Colon (tissue), 2 donors: ENCODE results near the gene KLHL18.
"Not testable (repeated sequence)": the region's sequence is repeated elsewhere in the genome, so short reads cannot be mapped to it uniquely, and the experiment has no call there.

Source experiments
- FAIRE-seq: peaks from 2 replicates; lab custom pipeline; 2012; peaks lifted over from hg19 to GRCh38; lab: Jason Lieb, UNC
- donor health status: control.
- donor health status: control.

The KLHL18 gene

DNA sequence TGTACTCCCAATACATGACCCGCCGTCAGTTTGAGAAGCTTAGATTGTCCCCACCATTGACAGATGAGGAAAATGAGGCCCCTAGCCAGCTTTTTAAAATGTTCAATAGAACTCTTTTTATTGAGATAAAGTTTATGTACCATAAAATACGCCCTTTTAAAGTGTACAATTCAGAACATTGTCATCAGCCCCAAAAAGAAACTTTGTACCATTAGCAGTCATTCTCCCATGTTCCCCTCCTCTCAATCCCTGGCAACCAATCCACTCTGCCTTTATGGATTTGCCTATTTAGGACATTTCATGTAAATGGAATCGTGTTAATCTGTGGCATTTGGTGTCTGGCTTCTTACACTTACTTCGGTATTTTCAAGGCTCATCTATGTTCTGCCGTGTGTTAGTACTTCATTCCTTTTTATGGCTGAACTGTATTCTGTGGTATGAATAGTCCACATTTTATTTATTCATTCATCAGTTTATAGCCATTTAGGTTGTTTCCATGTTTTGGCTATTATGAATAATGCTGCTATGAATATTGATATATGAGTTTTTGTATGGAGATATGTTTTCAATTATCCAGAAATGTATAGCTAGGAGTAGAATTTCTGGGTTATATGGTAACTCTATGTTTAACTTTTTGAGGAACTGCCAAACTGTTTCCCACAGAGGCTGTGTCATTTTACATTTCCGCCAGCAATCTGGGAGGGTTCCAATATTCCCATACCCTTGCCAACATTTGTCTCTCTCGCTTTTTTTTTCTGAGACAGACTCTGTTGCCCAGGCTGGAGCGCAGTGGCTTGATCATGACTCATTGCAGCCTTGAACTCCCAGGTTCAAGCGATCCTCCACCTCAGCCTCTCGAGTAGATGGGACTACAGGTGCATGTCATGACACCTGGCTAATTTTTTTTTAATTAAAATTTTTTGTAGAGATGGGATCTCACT is 82.7 kb downstream of the KLHL18 start:
- no peak for FAIRE-seq

GRCh38 chr3:47366833-47367232 is 84.1 kb downstream of the KLHL18 start:
- no peak for FAIRE-seq

GRCh38 chr3:47367631-47368030 is 84.9 kb downstream of the KLHL18 start:
- FAIRE-seq, result no peak

DNA sequence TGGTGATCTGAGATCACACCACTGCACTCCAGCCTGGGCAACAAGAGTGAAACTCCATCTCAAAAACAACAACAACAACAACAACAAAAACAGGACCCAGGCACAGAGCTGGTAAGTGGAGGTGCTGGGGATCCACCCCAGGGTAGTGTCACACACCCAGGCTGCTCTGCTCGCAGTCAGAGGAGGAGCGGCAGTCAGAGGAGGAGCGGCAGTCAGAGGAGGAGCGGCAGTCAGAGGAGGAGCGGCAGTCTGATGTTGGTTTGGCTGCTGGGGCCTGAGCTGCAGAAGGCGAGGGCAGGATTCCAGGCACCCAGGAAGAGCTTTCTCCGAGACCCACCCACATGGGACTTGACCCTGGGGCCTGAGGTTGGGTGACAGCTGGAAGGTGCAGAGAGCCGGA is 87.3 kb downstream of the KLHL18 start:
- FAIRE-seq, result not testable (repeated sequence)

DNA sequence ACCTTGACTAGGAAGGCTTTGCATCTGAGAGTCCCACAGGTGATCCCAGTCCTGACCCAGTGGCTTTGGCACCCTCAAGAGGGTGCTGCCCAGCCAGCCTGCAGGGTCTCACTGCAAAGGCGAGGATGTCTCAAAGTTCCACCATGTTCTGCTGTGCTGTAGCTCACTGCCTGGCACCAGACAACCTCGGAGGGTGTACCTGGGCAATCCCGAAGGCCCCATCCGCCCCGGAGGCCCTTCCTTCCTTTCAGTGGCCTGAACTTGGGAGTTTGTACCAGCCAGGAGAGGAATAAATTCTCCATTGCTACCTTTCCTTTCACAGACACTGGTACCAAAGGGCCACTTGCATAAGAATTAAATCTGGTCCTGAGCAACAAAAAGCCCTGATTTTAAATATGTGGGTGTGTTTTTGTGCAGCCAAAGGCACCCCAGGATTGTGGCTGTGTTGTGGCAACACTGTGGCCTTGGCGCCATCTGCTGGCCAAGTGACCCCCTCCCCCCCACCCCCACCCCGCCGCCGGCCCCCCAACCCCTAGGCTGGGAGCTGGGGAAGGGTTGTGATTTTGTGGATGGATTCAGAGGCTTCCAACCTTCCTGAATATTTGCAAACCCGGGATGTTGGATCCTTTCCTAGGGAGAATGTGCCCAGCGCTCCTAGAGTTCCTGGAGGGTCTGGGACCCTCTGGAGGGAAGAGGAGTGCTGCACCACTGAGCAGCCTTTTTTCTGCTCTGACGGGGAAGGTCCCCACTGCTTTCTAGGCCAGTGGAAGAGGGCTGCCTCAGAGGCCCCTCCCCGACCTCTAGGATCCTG is 88.3 kb downstream of the KLHL18 start:
- no peak for FAIRE-seq

DNA sequence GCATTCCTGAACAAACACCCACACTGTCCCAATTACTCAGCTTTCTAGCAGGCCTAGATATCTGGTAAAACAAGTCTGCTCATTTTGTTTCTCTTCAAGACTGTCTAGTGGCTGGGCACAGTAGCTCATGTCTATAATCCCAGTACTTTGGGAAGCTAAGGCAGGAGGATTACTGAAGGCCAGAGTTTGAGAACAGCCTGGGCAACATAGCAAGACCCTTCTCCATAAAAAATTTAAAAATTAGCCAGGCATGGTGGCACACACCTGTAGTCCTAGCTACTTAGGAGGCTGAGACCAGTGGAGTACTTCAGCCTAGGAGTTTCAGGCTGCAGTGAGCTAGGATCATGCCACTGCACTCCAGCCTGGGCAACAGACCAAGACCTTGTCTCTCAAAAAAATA is 91.8 kb downstream of the KLHL18 start:
- no peak for FAIRE-seq

- no peak for FAIRE-seq
Measured at GRCh38 chr3:47376393-47376792, 93.6 kb downstream of the KLHL18 start.

GRCh38 chr3:47377186-47377585 is 94.4 kb downstream of the KLHL18 start:
- no peak for FAIRE-seq

DNA sequence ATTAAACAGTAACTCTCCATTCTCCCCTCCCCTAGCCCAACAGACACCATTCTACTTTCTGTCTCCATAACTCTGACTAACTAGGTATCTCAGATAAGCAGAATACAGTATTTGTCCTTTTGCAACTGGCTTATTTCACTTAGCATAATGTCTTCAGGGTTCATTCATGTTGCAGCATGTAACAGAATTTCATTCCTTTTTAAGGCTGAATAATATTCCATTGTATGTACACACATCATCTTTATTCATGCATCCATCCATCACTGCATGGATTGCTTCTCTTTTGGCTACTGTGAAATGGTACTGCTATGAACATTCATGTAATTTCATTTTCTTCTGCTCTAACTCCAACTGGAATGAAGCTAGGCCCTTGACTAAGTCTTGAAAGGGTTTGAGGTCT is 96.1 kb downstream of the KLHL18 start:
- no peak for FAIRE-seq

GRCh38 chr3:47379411-47379899 is 96.7 kb downstream of the KLHL18 start:
- no peak for FAIRE-seq

GRCh38 chr3:47380026-47380600 is 97.4 kb downstream of the KLHL18 start:
- no peak for FAIRE-seq

- FAIRE-seq, result peak; percentile 21
Measured at GRCh38 chr3:47380601-47381316, 98.0 kb downstream of the KLHL18 start, which contains the start of gene PTPN23. Gene PTPN23 (plus strand): TSS chr3:47381021. CDS start chr3:47381097, 76 bp downstream.

DNA sequence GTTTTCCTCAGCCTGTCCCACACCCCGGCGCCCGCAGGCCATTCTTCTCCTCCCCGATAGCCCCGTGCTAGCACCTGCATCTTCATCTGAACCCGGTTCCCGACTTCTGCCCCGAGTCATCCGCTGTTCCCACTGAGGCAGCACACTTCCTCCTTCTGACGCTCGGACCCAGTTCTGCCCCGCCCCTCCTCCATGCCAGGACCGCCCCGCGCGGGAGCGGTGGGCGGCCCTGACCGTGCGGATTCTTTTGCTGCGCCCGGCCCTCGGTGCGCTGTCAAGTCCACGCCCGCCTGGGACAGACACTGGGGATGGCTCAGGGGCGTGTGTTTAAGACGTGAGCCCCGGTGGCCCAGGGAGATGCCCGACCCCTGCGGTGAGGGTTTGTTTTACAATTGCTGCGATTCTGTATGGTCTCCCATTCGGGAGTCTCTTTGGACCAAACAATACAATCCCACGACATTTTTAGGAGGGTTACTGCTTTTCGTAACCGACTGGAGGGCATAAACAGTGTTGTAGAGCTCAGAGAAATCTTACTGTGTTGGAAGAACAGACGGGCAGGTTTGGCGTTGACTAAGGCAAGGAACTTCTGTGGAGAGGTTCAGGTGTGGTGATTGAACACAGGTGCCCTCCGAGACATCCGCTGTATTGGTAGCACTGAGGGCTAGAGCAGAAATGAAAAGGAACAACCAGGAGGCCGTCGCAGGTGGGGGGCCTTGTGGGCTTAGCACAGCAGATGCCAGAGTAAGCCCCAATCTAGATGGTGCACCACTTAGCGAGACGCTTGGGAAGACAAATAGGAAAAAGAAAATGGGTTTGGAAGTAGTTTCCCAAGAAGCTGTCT is 98.8 kb downstream of the KLHL18 start:
- no peak for FAIRE-seq

GRCh38 chr3:47384425-47384824 is 101.7 kb downstream of the KLHL18 start:
- no peak for FAIRE-seq

GRCh38 chr3:47385007-47385406 is 102.3 kb downstream of the KLHL18 start:
- FAIRE-seq, result no peak

GRCh38 chr3:47385796-47386195 is 103.1 kb downstream of the KLHL18 start:
- FAIRE-seq, result no peak

DNA sequence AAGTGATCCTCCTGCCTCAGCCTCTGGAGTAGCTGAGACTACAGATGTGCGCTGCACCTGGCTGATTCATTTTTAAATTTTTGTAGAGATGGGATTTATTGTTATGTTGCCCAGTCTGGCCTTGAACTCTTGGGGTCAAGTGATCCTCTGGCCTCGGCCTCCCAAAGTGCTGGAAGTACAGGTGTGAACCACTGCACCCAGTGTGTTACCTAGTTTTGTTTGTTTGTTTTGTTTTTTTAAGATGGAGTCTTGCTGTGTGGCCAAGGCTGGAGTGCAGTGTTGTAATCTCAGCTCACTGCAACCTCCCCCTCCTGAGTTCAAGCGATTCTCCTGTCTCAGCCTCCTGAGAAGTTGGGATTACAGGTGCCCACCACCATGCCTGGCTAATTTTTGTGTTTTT is 110.2 kb downstream of the KLHL18 start:
- no peak for FAIRE-seq

GRCh38 chr3:47394140-47394870 is 111.6 kb downstream of the KLHL18 start:
- no peak for FAIRE-seq

GRCh38 chr3:47394881-47395280 is 112.1 kb downstream of the KLHL18 start:
- FAIRE-seq, result no peak
